H1 (cell line): ENCODE results near the gene MYLK. TPM values are rescaled to one million over a fixed set of nuclear protein-coding genes. Genes with fewer than 3 reads are reported as not detected.

Experiments used
- BRCA1 ChIP-seq: IDR thresholded peaks from 2 replicates; pipeline ENCODE4 v1.6.1; 2012; ENCODE audit warnings: low read depth, low read length, improper control_type of control experiment
- CTBP2 ChIP-seq: IDR thresholded peaks from 2 replicates; pipeline ENCODE4 v1.7.0; 2011; ENCODE audit warnings: borderline replicate concordance, mild to moderate bottlenecking, moderate library complexity, mixed read lengths, low read length; ENCODE audit not compliant: insufficient read depth, insufficient read length
- EZH2 ChIP-seq: fragments of 200-600 bp; sonication (generic); IDR thresholded peaks from 2 replicates; pipeline ENCODE4 v1.7.1; 2012; ENCODE audit warnings: low read depth, mild to moderate bottlenecking, moderate library complexity, low read length, inconsistent platforms; ENCODE audit not compliant: severe bottlenecking
- HDAC2 ChIP-seq, 2 experiments: fragments of 300-600 bp in 1 of 2; sonication (generic) in 1 of 2; IDR thresholded peaks; 2 replicates each; pipeline ENCODE4 v1.6.1; 2011 to 2012; ENCODE audit warnings: low read depth in 2 of 2, low read length in 2 of 2, mild to moderate bottlenecking in 2 of 2, moderate library complexity in 2 of 2, borderline replicate concordance in 1 of 2, inconsistent platforms in 1 of 2
- MAFK ChIP-seq: IDR thresholded peaks from 2 replicates; pipeline ENCODE4 v1.6.1; 2012; ENCODE audit warnings: low read depth, mild to moderate bottlenecking, improper control_type of control experiment, low read length
- POU5F1 ChIP-seq: IDR thresholded peaks from 2 replicates; pipeline ENCODE4 v1.6.1; 2011; ENCODE audit warnings: low read depth, mild to moderate bottlenecking, low read length, moderate library complexity
- RXRA ChIP-seq: IDR thresholded peaks from 2 replicates; pipeline ENCODE4 v1.6.1; 2011; ENCODE audit warnings: low read depth, mild to moderate bottlenecking, low read length, moderate library complexity; ENCODE audit not compliant: insufficient read depth
- SP1 ChIP-seq: IDR thresholded peaks from 2 replicates; pipeline ENCODE4 v1.6.1; 2011; ENCODE audit warnings: low read depth, low read length
- SP2 ChIP-seq: IDR thresholded peaks from 2 replicates; pipeline ENCODE4 v1.6.1; 2012; ENCODE audit warnings: mild to moderate bottlenecking, low read length, inconsistent platforms
- TAF7 ChIP-seq: optimal IDR thresholded peaks from 2 replicates; pipeline ENCODE3; 2011; ENCODE audit warnings: low read depth, mild to moderate bottlenecking, inconsistent platforms, low read length, moderate library complexity, borderline replicate concordance
- polyA plus RNA-seq, 7 experiments: library from polyadenylated mRNA; depleted of rRNA in 3 of 7; stranded (reverse) in 5 of 7; unstranded in 2 of 7; fragments of >200 nt in 5 of 7; fragments of 200-250 nt in 2 of 7; gene quantifications; 1 replicate in 5 of 7; 2 replicates in 1 of 7; 4 replicates in 1 of 7; pipeline versions ENCODE4 v1.2.1 to v1.2.3, GENCODE V29; 2011 to 2013; ENCODE audit warnings: missing spikeins in 2 of 7, mixed read lengths in 2 of 7
- total RNA-seq: library from RNA; stranded (reverse); fragmentation: NEBNext Ultra II Directional; extraction: Animal tissue kit (Norgen Biotek cat#: 25700); gene quantifications from 2 replicates; pipeline ENCODE4 v1.2.1, GENCODE V29; 2021
- TF ChIP-seq, protein P1 (sequence below): fragments of 300-600 bp; sonication (generic); IDR thresholded peaks from 2 replicates; pipeline ENCODE4 v1.7.1; 2012; ENCODE audit warnings: low read length, moderate library complexity, mild to moderate bottlenecking, inconsistent platforms; ENCODE audit not compliant: insufficient replicate concordance

Gene MYLK
- total and polyA plus RNA-seq, 2 of the 8 experiments (the other 6 are each of a cell fraction or from before 2014, with no cell fraction given) = 11.6 to 21.3 TPM

DNA sequence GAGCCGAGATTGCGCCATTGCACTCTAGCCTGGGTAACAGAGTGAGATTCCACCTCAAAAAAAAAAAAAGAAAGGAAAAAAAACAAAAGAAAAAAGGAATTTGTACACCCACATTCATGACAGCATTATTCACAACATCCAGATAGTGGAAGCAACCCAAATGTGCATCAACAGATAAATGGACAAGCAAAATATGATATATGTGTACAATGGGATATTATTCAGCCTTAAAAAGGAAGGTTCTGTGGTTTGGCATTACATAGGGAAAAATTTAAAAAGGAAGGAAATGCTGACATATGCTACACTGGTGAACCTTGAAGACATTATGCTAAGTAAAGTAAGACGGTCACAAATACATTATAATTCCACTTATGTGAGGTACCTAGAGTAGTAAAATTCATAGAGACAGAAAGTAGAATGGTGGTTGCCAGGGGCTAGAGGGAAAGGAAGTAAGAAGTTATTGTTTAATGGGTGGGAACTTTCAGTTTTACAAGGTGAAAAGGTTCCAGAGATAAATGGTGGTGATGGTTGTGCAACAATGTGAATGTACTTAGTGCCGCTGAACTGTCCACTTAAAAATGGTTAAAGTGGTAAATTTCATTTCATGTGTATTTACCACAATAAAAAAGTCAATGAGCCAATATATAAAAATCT lies 118.5 kb downstream of the MYLK start (continued):
- TF ChIP-seq, protein P1, sequence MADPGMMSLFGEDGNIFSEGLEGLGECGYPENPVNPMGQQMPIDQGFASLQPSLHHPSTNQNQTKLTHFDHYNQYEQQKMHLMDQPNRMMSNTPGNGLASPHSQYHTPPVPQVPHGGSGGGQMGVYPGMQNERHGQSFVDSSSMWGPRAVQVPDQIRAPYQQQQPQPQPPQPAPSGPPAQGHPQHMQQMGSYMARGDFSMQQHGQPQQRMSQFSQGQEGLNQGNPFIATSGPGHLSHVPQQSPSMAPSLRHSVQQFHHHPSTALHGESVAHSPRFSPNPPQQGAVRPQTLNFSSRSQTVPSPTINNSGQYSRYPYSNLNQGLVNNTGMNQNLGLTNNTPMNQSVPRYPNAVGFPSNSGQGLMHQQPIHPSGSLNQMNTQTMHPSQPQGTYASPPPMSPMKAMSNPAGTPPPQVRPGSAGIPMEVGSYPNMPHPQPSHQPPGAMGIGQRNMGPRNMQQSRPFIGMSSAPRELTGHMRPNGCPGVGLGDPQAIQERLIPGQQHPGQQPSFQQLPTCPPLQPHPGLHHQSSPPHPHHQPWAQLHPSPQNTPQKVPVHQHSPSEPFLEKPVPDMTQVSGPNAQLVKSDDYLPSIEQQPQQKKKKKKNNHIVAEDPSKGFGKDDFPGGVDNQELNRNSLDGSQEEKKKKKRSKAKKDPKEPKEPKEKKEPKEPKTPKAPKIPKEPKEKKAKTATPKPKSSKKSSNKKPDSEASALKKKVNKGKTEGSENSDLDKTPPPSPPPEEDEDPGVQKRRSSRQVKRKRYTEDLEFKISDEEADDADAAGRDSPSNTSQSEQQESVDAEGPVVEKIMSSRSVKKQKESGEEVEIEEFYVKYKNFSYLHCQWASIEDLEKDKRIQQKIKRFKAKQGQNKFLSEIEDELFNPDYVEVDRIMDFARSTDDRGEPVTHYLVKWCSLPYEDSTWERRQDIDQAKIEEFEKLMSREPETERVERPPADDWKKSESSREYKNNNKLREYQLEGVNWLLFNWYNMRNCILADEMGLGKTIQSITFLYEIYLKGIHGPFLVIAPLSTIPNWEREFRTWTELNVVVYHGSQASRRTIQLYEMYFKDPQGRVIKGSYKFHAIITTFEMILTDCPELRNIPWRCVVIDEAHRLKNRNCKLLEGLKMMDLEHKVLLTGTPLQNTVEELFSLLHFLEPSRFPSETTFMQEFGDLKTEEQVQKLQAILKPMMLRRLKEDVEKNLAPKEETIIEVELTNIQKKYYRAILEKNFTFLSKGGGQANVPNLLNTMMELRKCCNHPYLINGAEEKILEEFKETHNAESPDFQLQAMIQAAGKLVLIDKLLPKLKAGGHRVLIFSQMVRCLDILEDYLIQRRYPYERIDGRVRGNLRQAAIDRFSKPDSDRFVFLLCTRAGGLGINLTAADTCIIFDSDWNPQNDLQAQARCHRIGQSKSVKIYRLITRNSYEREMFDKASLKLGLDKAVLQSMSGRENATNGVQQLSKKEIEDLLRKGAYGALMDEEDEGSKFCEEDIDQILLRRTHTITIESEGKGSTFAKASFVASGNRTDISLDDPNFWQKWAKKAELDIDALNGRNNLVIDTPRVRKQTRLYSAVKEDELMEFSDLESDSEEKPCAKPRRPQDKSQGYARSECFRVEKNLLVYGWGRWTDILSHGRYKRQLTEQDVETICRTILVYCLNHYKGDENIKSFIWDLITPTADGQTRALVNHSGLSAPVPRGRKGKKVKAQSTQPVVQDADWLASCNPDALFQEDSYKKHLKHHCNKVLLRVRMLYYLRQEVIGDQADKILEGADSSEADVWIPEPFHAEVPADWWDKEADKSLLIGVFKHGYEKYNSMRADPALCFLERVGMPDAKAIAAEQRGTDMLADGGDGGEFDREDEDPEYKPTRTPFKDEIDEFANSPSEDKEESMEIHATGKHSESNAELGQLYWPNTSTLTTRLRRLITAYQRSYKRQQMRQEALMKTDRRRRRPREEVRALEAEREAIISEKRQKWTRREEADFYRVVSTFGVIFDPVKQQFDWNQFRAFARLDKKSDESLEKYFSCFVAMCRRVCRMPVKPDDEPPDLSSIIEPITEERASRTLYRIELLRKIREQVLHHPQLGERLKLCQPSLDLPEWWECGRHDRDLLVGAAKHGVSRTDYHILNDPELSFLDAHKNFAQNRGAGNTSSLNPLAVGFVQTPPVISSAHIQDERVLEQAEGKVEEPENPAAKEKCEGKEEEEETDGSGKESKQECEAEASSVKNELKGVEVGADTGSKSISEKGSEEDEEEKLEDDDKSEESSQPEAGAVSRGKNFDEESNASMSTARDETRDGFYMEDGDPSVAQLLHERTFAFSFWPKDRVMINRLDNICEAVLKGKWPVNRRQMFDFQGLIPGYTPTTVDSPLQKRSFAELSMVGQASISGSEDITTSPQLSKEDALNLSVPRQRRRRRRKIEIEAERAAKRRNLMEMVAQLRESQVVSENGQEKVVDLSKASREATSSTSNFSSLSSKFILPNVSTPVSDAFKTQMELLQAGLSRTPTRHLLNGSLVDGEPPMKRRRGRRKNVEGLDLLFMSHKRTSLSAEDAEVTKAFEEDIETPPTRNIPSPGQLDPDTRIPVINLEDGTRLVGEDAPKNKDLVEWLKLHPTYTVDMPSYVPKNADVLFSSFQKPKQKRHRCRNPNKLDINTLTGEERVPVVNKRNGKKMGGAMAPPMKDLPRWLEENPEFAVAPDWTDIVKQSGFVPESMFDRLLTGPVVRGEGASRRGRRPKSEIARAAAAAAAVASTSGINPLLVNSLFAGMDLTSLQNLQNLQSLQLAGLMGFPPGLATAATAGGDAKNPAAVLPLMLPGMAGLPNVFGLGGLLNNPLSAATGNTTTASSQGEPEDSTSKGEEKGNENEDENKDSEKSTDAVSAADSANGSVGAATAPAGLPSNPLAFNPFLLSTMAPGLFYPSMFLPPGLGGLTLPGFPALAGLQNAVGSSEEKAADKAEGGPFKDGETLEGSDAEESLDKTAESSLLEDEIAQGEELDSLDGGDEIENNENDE = no peak
- TF ChIP-seq MAFK (no peak), RXRA (no peak), POU5F1 (no peak), EZH2 (no peak), SP2 (no peak), SP1 (no peak), BRCA1 (no peak), CTBP2 (no peak), TAF7 (no peak), HDAC2 (IDR thresholded peaks at IDR 0.05; ENCODE audit: borderline replicate concordance in 1 of 2, low read depth in 2 of 2, low read length in 2 of 2) (no peak)
